Measurements from ENCODE around the gene PTPRA.
"Not testable (repeated sequence)": the region's sequence is repeated elsewhere in the genome, so short reads cannot be mapped to it uniquely, and the experiment has no call there.

PTPRA gene, protein sequence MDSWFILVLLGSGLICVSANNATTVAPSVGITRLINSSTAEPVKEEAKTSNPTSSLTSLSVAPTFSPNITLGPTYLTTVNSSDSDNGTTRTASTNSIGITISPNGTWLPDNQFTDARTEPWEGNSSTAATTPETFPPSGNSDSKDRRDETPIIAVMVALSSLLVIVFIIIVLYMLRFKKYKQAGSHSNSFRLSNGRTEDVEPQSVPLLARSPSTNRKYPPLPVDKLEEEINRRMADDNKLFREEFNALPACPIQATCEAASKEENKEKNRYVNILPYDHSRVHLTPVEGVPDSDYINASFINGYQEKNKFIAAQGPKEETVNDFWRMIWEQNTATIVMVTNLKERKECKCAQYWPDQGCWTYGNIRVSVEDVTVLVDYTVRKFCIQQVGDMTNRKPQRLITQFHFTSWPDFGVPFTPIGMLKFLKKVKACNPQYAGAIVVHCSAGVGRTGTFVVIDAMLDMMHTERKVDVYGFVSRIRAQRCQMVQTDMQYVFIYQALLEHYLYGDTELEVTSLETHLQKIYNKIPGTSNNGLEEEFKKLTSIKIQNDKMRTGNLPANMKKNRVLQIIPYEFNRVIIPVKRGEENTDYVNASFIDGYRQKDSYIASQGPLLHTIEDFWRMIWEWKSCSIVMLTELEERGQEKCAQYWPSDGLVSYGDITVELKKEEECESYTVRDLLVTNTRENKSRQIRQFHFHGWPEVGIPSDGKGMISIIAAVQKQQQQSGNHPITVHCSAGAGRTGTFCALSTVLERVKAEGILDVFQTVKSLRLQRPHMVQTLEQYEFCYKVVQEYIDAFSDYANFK

DNA sequence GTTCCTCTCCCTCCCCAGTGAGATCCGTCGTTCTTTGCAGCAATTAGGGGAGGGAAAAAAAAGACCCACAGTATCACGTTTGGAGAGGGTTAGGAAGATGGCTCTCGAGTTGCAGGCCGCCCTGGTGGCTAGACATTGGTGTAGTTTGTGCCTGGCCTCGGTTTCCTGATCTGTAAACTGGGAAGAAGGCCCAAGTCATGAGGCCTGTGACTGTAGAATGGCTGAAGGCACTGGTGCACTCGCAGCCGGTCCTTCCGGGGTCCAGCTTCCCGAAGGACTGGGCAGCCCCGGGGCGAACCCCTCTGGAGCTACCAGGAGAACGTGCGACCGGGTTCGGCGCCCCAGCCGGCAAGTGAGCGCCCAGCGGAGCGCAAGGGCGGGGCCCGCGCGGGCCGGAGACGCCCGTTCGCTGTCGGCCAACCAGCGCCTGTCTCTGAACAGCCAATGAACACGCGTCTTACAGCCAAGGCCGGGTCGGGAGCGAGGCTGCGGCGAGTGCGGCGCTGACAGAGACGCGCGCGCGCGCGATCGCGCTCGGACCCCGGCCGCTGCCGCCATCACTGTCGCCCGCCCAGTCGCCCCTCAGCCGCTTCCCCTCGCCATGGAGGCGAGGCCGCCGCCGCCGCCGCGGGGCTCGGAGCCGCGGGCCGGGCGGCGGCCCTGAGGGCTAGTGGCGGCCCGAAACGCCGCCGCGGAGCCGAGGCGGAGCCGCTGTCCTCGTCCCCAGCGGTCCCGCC, at the start of gene PTPRA:
TSS of gene PTPRA (plus strand) at position 472 of the 737 bp plus-strand sequence. CDS start 90,797 bp downstream, outside the sequence.
- peak; percentile 93 for DNase-seq (ENCODE audit: low spot score)

DNA sequence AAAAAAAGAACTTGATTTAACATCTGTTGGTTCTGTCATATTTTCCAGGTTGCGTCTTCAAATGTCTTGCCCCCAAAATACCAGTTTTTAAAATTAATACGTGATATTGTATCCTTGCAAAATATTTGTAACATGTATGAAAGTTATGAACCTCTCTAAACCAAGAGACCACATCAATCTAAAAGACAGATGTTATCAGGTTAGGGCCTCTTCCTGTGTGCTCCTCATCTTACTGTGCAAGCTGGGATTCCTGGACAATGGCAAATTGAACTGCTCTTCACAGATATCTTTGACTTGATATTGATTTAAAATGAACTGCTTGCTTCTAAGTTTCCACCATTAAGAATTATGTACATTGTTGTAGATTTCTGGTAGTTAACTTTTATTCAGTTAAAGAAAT, 47.5 kb upstream of the PTPRA start:
- no peak for DNase-seq (ENCODE audit: low spot score)

DNA sequence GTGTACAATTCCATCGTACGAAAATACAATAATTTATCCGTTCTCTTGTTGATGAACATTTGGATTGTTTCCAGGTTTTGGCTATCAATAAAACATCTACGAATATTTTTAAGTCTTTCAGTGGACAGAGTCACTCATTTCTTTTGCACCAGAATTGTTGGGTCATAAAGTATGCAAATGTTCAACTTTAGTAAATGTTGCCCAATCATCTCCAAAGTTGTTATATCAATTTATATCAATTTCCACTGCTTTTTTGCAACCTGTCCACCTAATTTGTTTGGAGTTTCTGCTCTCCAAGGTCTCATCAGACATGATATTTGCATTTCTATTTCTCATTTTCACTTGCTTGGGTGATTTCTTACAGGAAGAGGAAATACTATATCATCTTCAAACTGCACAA, 46.6 kb upstream of the PTPRA start:
- DNase-seq (ENCODE audit: low spot score): no peak

GRCh38 chr20:2829376-2829775, 43.9 kb upstream of the PTPRA start:
- DNase-seq (ENCODE audit: low spot score): no peak

DNA sequence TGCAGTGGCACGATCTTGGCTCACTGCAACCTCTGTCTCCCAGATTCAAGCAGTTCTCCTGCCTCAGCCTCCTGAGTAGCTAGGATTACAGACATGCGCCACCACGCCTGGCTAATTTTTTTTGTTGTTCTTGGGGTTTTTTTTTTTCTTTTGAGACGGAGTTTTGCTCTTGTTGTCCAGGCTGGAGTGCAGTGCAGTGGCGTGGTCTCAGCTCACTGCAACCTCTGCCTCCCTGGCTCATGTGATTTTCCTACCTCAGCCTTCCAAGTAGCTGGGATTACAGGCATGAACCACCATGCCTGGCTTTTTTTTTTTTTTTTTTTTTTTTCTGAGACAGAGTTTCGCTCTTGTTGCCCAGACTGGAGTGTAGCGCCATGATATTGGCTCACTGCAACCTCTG, 42.1 kb upstream of the PTPRA start:
- not testable (repeated sequence) for DNase-seq (ENCODE audit: low spot score)

- DNase-seq (ENCODE audit: low spot score): no peak
These were observed 39.5 kb upstream of the PTPRA start for GRCh38 chr20:2833761-2834160.

DNA sequence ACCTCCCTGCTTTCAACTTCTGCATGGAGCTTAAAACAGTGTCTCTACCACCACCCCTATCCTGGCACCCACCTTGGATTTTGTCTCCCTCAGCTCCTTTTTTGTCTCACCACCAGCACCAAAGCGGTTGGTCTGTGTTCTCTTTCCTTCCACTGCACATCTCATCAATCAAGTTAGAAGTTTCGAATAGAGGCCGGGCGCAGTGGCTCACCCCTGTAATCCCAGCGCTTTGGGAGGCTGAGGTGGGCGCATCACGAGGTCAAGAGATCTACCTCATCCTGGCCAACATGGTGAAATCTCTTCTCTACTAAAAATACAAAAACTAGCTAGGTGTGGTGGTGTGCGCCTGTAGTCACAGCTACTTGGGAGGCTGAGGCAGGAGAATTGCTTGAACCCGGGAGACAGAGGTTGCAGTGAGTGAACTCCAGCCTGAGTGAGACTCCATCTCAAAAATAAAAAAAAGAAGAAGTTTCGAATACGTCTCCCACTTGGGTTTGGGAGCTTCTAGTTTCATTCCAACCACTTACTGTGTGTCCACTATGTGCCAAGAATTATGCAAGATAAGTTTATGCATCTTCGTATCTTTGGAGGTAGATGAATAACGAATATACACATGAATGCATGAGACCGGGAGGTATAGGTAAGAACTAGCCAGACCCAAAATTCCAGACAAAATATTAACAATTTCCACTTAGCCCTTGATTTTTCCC, 38.7 kb upstream of the PTPRA start:
- DNase-seq (ENCODE audit: low spot score): no peak

DNA sequence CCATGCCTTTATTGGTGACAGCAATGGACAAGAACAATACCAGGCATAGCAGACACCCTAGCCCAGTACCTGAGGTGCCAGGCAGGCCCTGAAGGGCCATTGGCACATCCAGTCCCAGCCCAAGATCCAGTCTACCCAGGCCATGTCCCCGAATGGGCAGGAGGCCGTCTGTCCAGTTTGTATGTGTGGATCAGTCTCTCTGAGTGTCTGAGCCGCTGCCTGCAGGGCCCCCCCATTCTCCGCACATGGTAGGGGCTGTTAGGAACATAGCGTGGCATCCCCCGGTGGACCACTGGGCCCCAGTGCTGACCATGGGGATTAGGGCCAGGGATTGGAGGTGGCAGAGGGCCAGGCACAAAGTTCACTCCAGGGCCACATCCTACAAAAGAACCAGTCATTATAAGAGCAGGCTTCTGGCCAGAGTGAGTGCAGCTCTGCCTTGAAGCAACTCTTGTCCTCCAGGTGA, 37.9 kb upstream of the PTPRA start:
- DNase-seq (ENCODE audit: low spot score): no peak

GRCh38 chr20:2836035-2836434, 37.2 kb upstream of the PTPRA start:
- no peak for DNase-seq (ENCODE audit: low spot score)

GRCh38 chr20:2837221-2837960, 35.9 kb upstream of the PTPRA start:
- no peak for DNase-seq (ENCODE audit: low spot score)

DNA sequence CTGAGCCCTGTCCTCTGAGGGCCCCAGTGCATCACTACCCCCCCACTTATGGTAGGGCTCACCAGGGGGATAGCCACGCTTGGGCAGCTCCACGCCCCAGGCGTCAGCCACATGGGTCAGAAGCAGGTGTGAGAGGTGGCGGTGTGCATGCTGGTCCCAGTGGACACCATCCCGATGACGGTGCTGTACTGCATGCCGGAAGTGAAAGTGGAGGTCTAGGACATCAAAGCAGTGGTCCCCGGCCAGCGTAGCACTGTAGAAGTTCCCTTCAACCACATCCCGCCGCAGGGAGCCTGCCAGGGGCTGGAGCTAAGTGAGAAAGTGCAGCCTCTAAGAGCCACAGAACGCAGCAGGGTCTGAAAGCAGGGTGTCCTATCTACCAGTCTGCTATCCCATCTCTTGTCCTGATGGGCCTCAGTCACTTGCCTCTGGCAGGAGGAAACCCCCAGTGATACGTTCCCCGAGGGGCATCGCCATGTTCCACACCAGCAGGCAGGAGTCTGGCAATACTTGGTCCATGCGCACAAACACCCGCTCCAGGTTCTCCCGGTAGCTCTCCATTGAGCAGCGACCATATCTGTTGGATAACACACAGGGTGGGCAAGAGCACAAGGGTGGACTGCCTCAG, 35.0 kb upstream of the PTPRA start:
- no peak for DNase-seq (ENCODE audit: low spot score)

GRCh38 chr20:2838847-2839671, 34.2 kb upstream of the PTPRA start:
- DNase-seq (ENCODE audit: low spot score): no peak

DNA sequence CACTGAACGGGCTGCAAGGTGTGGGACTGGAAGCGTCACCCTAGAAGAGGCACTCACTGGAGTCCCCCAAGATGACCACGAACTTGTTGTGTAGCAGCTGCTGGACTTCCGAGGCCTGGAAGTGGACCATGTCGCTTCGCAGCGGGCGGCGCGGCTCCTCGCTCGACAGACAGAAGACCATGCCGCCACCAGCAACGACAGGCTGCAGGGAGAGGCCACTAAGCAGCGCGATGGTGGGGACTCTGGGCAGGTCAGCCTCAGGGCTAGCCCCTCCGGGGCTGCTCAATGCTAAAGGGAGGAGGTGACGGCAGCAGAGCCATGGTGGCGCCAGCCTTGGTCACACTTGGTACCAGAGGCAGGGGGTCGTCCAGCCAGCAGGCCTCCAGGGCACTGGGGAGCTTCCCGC, 33.5 kb upstream of the PTPRA start:
- no peak for DNase-seq (ENCODE audit: low spot score)

GRCh38 chr20:2840138-2840966, 32.9 kb upstream of the PTPRA start, which contains the start of the genes PCED1A and VPS16:
Gene PCED1A, minus strand, starts transcription at chr20:2840655. Its CDS starts 743 bp downstream, at chr20:2839912.
Gene VPS16, plus strand, starts transcription at chr20:2840745. Its CDS starts 30 bp downstream, at chr20:2840775.
- DNase-seq (ENCODE audit: low spot score): peak; percentile 84

DNA sequence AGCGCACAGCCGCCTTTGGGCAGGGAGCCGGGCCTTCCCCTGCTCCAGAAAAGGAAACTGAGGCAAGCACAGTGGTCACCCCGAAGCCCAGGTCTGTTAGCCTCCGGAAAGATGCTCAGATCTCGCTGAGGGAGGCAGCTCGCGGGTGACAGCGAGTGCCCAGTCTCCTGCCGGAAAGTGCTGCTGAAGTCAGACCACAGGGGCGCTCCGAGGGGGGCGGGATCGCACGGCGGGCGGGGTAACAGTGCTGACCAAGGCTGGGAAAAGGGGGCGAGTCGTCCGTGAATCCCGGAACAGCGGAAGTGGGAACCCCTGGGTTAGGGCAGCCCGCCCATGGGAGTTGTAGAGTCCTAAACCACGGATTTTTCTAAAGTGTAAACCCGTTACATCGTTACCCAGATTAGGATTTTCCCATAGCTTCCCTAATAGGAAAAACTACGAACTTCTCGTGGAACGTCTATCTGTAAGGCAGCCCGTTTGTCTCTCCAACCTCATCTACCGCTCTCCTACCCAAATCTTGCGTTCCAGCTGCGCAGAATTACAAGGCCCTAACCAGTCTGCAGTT, 32.2 kb upstream of the PTPRA start:
- DNase-seq (ENCODE audit: low spot score): peak; percentile 39

DNA sequence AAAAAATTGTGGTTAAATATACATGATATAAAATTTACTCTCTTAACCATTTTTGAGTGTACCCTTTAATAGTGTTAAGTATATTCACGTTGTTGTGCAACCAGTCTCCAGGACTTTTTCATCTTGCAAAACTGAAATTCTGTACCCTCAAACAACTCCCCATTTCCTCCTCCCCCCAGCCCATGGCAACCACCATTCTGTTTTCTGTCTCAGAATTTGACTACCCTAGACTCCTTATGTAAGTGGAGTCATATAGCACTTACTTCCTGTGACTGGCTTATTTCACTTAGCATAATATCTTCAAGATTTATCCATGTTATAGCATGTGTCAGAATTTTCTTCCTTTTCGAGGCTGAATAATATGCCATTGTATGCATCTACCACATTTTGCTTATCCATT, 27.7 kb upstream of the PTPRA start:
- no peak for DNase-seq (ENCODE audit: low spot score)

- DNase-seq (ENCODE audit: low spot score): no peak
These were observed 26.6 kb upstream of the PTPRA start for GRCh38 chr20:2846698-2847097.

GRCh38 chr20:2847802-2848201, 25.5 kb upstream of the PTPRA start:
- DNase-seq (ENCODE audit: low spot score): no peak
